ENCODE measurements around the gene ZCCHC24. TPM values are rescaled to one million over a fixed set of nuclear protein-coding genes. Genes with fewer than 3 reads are reported as not detected.

ZCCHC24 gene
- total RNA-seq, 1 donor from 2014 or later, result 4.0 TPM

Other genes starting within 250 kb of the ZCCHC24 start
- 10.9 and 13.1 TPM in 2 replicates for gene PPIF, start 98.2 kb downstream of the ZCCHC24 start, total RNA-seq
- 0.20 and 0.22 TPM in 2 replicates for gene EIF5AL1, start 66.9 kb upstream of the ZCCHC24 start, total RNA-seq
- gene SFTPA2, start 114.8 kb upstream of the ZCCHC24 start, total RNA-seq, result not detected in 2 replicates
- gene SFTPA1, start 165.3 kb upstream of the ZCCHC24 start, total RNA-seq, result not detected in 2 replicates

Data from lung microvascular endothelial cell (primary cell).